Endothelial cell (in vitro differentiated cells): ENCODE results near the gene TCERG1L. TPM values are rescaled to one million over a fixed set of nuclear protein-coding genes. Genes with fewer than 3 reads are reported as not detected.
A peak's percentile ranks its signal among the peaks of the same experiment; 100 is the strongest.
"Not testable (repeated sequence)": the region's sequence is repeated elsewhere in the genome, so short reads cannot be mapped to it uniquely, and the experiment has no call there.

ENCODE experiments used
- DNase-seq: peaks from one replicate; pipeline ENCODE4 v3.0.0; 2021; ENCODE audit warnings: low spot score
- H3K27ac Mint-ChIP-seq: one replicate; pipeline ENCODE4 v1.8.0; 2021; ENCODE audit warnings: mixed read lengths, inconsistent platforms; ENCODE audit not compliant: unreplicated experiment
- H3K27me3 Mint-ChIP-seq: one replicate; pipeline ENCODE4 v1.8.0; 2021; ENCODE audit warnings: mild to moderate bottlenecking, moderate library complexity, mixed read lengths, inconsistent platforms; ENCODE audit not compliant: unreplicated experiment
- H3K36me3 Mint-ChIP-seq: one replicate; pipeline ENCODE4 v1.8.0; 2021; ENCODE audit warnings: mild to moderate bottlenecking, low read depth, mixed read lengths, inconsistent platforms; ENCODE audit not compliant: unreplicated experiment
- H3K4me1 Mint-ChIP-seq: one replicate; pipeline ENCODE4 v1.8.0; 2021; ENCODE audit warnings: mild to moderate bottlenecking, mixed read lengths, inconsistent platforms; ENCODE audit not compliant: unreplicated experiment
- H3K4me3 Mint-ChIP-seq: one replicate; pipeline ENCODE4 v1.8.0; 2021; ENCODE audit warnings: mild to moderate bottlenecking, mixed read lengths, inconsistent platforms; ENCODE audit not compliant: unreplicated experiment
- H3K9me3 Mint-ChIP-seq: one replicate; pipeline ENCODE4 v1.8.0; 2021; ENCODE audit warnings: mixed read lengths, inconsistent platforms; ENCODE audit not compliant: unreplicated experiment
- total RNA-seq: library from RNA; stranded (reverse); fragmentation: NEBNext Ultra II Directional; extraction: Animal tissue kit (Norgen Biotek cat#: 25700); gene quantifications from one replicate; pipeline ENCODE4 v1.2.1, GENCODE V29; 2021; ENCODE audit not compliant: unreplicated experiment
- TF ChIP-seq, protein P1 (sequence below): fragments of 200-600 bp; sonication (generic); IDR thresholded peaks from one replicate; pipeline ENCODE4 v1.5.0; 2021; ENCODE audit warnings: antibody characterized with exemption; ENCODE audit not compliant: unreplicated experiment

Gene TCERG1L
- total RNA-seq, 1 donor from 2014 or later, result not detected

DNA sequence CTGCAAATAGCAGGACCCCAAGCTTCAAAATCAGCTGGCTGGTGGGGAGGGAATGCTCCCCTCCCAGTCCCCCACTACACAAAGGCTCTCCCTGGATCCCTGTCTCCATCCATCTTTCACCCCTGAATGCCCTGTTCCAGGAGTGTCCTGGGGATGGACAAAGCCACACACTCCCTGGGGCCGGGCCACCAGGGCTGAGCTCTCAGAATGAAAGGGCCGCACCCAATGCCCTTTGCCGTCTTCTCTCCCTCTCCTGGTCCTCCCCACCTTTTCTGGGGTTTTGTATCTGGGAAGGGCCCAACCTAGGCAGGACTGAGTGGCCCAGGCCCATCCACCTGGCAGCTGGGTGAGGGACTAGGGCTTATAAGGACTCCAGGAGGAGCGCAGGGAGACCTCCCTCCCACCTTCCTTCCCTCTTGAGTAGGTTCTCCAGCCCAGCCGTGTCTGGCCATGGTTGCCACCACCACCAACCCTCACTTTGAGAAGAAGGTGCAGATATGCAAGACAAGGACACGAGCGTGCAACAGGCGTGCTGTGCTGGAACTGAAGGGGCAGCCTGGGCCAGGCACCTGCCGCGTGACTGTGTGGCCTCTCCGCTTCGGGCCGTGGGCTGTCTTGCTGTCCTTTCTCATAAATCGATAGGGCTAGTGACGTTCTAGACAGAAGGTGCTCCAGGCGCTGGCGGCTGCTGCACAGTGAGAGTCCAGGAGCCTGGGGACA lies 157.1 kb downstream of the TCERG1L start:
- Mint-ChIP-seq H3K27me3 (peaks cover 15% of the 10 kb centered on the region), H3K4me1 (no peaks in the 10 kb centered on the region), H3K27ac (no peak overlapping the region), H3K36me3 (peaks cover 28% of the 10 kb centered on the region), H3K9me3 (peaks cover 46% of the 10 kb centered on the region), H3K4me3 (no peak overlapping the region)
- TF ChIP-seq, protein P1, sequence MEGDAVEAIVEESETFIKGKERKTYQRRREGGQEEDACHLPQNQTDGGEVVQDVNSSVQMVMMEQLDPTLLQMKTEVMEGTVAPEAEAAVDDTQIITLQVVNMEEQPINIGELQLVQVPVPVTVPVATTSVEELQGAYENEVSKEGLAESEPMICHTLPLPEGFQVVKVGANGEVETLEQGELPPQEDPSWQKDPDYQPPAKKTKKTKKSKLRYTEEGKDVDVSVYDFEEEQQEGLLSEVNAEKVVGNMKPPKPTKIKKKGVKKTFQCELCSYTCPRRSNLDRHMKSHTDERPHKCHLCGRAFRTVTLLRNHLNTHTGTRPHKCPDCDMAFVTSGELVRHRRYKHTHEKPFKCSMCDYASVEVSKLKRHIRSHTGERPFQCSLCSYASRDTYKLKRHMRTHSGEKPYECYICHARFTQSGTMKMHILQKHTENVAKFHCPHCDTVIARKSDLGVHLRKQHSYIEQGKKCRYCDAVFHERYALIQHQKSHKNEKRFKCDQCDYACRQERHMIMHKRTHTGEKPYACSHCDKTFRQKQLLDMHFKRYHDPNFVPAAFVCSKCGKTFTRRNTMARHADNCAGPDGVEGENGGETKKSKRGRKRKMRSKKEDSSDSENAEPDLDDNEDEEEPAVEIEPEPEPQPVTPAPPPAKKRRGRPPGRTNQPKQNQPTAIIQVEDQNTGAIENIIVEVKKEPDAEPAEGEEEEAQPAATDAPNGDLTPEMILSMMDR, result no peak
- DNase-seq, result no peak

DNA sequence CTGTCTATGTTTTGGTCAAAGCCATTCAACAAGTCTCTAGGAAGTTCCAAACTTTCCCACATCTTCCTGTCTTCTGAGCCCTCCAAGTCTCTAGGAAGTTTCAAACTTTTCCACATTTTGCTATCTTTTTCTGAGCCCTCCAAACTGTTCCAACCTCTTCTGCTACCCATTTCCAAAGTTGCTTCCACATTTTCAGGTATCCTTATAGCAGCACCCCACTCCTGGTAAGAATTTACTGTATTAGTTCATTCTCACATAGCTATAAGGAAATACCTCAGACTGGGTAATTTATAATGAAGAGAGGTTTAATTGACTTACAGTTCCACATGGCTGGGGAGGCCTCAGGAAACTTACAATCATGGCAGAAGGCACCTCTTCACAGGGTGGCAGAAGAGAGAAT lies 159.1 kb downstream of the TCERG1L start:
- H3K27ac Mint-ChIP-seq, DNase-seq, H3K4me1 Mint-ChIP-seq: not testable (repeated sequence)
- peaks cover 43% of the 10 kb centered on the region for H3K9me3 Mint-ChIP-seq
- peak overlapping the region; percentile 48 for H3K4me3 Mint-ChIP-seq
- peaks cover 23% of the 10 kb centered on the region for H3K36me3 Mint-ChIP-seq
- H3K27me3 Mint-ChIP-seq, result peaks cover 15% of the 10 kb centered on the region

DNA sequence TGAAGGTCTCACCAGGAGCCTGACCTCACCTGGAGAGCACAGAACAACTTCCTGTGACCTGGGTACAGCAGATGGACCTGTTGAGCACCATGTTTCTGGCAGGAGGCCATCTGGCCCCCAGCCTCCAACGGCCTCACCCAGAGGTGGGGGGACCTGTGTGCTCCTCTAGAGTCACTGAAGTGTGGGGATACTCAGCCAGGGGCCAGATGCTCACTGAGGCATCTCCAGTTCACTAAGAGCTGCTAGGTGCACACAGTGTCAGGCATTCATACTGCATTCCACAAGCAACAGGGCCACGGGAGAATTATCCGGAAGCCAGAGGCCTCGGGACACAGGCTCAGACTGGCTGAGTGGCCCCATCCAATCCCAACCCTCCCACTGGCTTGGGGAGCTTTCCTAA lies 161.4 kb downstream of the TCERG1L start:
- Mint-ChIP-seq H3K4me1 (no peaks in the 10 kb centered on the region), H3K4me3 (no peak overlapping the region), H3K27ac (no peak overlapping the region), H3K36me3 (peaks cover 32% of the 10 kb centered on the region), H3K27me3 (peaks cover 20% of the 10 kb centered on the region), H3K9me3 (peaks cover 42% of the 10 kb centered on the region)
- no peak for DNase-seq
- TF ChIP-seq, protein P1, result no peak

DNA sequence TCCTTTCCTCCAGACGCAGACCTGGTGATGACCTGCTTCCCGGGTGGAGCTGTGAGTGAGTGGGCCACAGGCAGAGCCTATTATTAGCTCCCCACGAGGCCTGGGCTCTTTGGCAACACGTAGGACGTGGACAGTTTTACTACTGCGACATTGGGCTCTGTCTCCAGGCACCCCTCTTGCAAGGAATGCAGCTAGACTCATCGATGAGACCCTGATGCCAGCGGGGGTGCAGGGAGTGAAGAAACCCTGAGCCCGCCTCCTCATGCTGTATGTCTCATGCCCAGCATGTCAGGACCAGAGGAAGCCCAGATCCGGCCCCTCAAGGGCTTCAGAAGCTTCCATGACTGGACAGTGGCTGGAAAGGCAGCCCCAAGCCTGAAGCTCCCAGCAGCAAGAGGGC lies 161.9 kb downstream of the TCERG1L start:
- no peaks in the 10 kb centered on the region for H3K4me1 Mint-ChIP-seq
- TF ChIP-seq, protein P1, result no peak
- no peak overlapping the region for H3K27ac Mint-ChIP-seq
- peaks cover 32% of the 10 kb centered on the region for H3K36me3 Mint-ChIP-seq
- DNase-seq, result no peak
- H3K9me3 Mint-ChIP-seq, result peaks cover 47% of the 10 kb centered on the region
- H3K27me3 Mint-ChIP-seq, result peaks cover 20% of the 10 kb centered on the region
- H3K4me3 Mint-ChIP-seq, result no peak overlapping the region

DNA sequence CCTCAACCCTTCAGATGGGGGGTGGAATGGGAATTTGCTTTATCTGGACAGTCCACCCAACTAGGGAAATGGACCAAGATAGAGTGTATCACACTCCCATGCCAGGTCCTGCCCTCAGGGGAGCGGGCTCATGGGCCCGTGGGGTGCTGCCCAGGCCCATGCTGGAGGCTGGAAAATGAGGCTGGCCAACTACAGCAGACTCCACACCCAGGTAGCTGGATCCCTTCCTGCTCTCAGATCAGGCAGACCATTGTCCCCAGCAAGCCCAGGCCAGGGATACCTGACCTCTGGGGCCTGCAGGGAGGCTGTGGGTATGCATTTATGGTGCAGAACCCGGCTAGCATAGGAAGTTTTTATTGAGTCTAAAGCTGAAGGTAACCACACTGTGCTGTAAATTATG lies 162.4 kb downstream of the TCERG1L start:
- Mint-ChIP-seq H3K4me1 (no peaks in the 10 kb centered on the region), H3K36me3 (peaks cover 34% of the 10 kb centered on the region), H3K27me3 (peaks cover 23% of the 10 kb centered on the region), H3K4me3 (no peak overlapping the region), H3K27ac (no peak overlapping the region), H3K9me3 (peaks cover 52% of the 10 kb centered on the region)
- TF ChIP-seq, protein P1, result no peak
- DNase-seq, result no peak
